ENCODE results near the gene RDM1. TPM values are rescaled to one million over a fixed set of nuclear protein-coding genes. Genes with fewer than 3 reads are reported as not detected.
"Not testable (repeated sequence)": the region's sequence is repeated elsewhere in the genome, so short reads cannot be mapped to it uniquely, and the experiment has no call there.

The RDM1 gene
- total and polyA plus RNA-seq, 4 donors, result not detected

- H3K36me3 ChIP-seq (ENCODE audit: control insufficient read depth in 1 of 2, insufficient read depth in 2 of 2, low read length in 1 of 2), result no peaks in the 10 kb centered on the region
- 68 to 70% methylated on average over 5 of the region's 5 CpGs for WGBS, 2 donors
- H3K27ac ChIP-seq (ENCODE audit: low read depth in 1 of 2, low read length in 2 of 2), result no peak overlapping the region
- intact Hi-C loops (cut with DNase I), result no loop called here
- no peak for ATAC-seq (ENCODE audit: low FRiP score)
- H3K4me3 ChIP-seq (ENCODE audit: low read length in 2 of 2), result no peak overlapping the region
- no peaks in the 10 kb centered on the region for H3K4me1 ChIP-seq (ENCODE audit: control insufficient read depth in 1 of 2, insufficient read depth in 2 of 2, low read length in 2 of 2)
- no peaks in the 10 kb centered on the region for H3K27me3 ChIP-seq (ENCODE audit: control insufficient read depth in 1 of 2, insufficient read depth in 2 of 2, low read length in 1 of 2)
- no peaks in the 10 kb centered on the region for H3K9me3 ChIP-seq (ENCODE audit: control insufficient read depth, low read length)
- no peak for DNase-seq
Measured at GRCh38 chr17:35900280-35900679, 30.3 kb downstream of the RDM1 start.

GRCh38 chr17:35898283-35899070 is 32.1 kb downstream of the RDM1 start:
- no peaks in the 10 kb centered on the region for H3K9me3 ChIP-seq (ENCODE audit: control insufficient read depth, low read length)
- H3K27ac ChIP-seq (ENCODE audit: low read depth in 1 of 2, low read length in 2 of 2), result no peak overlapping the region
- 62 to 64% methylated on average over 6 of the region's 6 CpGs for WGBS, 2 donors
- no peaks in the 10 kb centered on the region for H3K36me3 ChIP-seq (ENCODE audit: control insufficient read depth in 1 of 2, insufficient read depth in 2 of 2, low read length in 1 of 2)
- ATAC-seq (ENCODE audit: low FRiP score) (no peak), DNase-seq (no peak)
- intact Hi-C loops (cut with DNase I), result no loop called here
- no peaks in the 10 kb centered on the region for H3K27me3 ChIP-seq (ENCODE audit: control insufficient read depth in 1 of 2, insufficient read depth in 2 of 2, low read length in 1 of 2)
- H3K4me3 ChIP-seq (ENCODE audit: low read length in 2 of 2), result no peak overlapping the region
- H3K4me1 ChIP-seq (ENCODE audit: control insufficient read depth in 1 of 2, insufficient read depth in 2 of 2, low read length in 2 of 2), result no peaks in the 10 kb centered on the region

DNA sequence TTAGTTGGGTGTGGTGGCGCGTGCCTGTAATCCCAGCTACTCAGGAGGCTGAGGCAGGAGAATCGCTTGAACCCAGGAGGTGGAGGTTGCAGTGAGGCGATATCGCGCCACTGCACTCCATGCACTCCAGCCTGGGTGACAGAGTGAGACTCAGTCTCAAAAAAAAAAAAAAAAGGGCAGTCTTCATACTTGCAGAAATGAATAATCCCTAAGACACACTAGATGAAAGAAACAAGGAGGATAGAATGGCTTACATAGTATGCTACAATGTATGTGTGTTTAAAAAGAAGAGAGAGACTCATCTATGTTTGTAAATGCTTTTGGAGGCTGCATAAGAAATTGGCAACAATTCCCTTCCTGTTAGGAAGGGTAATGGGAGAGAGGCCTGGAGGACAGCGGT is 32.8 kb downstream of the RDM1 start:
- 95 to 97% methylated on average over 7 of the region's 7 CpGs for WGBS, 2 donors
- H3K27ac ChIP-seq (ENCODE audit: low read depth in 1 of 2, low read length in 2 of 2); intact Hi-C loops (cut with DNase I); H3K4me1 ChIP-seq (ENCODE audit: control insufficient read depth in 1 of 2, insufficient read depth in 2 of 2, low read length in 2 of 2); H3K9me3 ChIP-seq (ENCODE audit: control insufficient read depth, low read length); H3K4me3 ChIP-seq (ENCODE audit: low read length in 2 of 2); ATAC-seq (ENCODE audit: low FRiP score); H3K27me3 ChIP-seq (ENCODE audit: control insufficient read depth in 1 of 2, insufficient read depth in 2 of 2, low read length in 1 of 2); H3K36me3 ChIP-seq (ENCODE audit: control insufficient read depth in 1 of 2, insufficient read depth in 2 of 2, low read length in 1 of 2); DNase-seq: not testable (repeated sequence)

DNA sequence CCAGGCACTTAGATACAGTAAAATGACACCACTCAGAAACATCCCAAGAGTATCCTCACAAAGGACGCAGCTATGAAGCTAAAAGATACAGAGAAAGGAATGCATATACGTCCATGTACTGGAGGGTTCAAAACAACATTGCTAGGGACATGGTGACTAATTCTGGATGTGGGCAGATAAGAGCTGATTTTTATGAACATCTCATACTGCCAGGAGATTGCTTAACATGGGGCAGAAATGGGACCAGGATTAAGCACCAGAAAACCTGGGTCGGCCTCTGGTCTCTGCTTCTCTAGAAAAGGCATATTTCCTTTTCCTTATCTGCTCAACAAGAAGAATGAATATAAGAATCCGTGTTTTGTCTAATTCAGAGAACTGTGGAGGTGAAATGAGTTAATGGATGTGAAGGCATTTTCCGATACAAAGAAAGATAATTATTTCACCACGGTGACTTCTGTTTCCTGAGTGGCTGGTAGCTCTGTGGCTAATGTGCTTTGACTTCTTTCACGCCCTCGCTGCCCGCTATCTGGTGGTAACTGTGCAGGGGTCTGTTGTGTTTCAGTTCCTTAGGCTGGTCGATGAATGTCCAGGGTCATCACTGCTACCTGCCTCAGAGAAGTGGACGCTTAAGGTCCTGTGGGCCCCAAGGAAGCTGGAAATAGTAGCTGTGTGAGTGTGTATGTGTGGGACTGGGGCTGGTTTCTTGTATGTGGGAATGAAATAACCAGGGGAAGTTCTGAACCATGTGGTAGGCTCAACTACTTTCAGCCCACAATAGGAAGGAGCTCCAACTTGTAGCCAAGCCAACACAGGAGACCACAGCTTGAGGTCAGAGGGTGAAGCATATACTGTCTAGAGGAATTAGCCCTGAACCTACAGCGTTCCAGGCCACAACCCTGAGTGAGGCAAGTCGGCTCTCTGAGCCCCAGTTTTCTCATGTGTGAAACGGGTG is 34.7 kb downstream of the RDM1 start:
- Histone ChIP-seq H3K36me3 (ENCODE audit: control insufficient read depth in 1 of 2, insufficient read depth in 2 of 2, low read length in 1 of 2) (no peaks in the 10 kb centered on the region), H3K27me3 (ENCODE audit: control insufficient read depth in 1 of 2, insufficient read depth in 2 of 2, low read length in 1 of 2) (no peaks in the 10 kb centered on the region), H3K4me1 (ENCODE audit: control insufficient read depth in 1 of 2, insufficient read depth in 2 of 2, low read length in 2 of 2) (no peaks in the 10 kb centered on the region), H3K4me3 (ENCODE audit: low read length in 2 of 2) (no peak overlapping the region), H3K9me3 (ENCODE audit: control insufficient read depth, low read length) (no peaks in the 10 kb centered on the region), H3K27ac (ENCODE audit: low read depth in 1 of 2, low read length in 2 of 2) (no peak overlapping the region)
- intact Hi-C loops (cut with DNase I), result no loop called here
- no peak for ATAC-seq (ENCODE audit: low FRiP score)
- no peak for DNase-seq
- WGBS, 2 donors, result 73 to 76% methylated on average over 14 of the region's 14 CpGs

DNA sequence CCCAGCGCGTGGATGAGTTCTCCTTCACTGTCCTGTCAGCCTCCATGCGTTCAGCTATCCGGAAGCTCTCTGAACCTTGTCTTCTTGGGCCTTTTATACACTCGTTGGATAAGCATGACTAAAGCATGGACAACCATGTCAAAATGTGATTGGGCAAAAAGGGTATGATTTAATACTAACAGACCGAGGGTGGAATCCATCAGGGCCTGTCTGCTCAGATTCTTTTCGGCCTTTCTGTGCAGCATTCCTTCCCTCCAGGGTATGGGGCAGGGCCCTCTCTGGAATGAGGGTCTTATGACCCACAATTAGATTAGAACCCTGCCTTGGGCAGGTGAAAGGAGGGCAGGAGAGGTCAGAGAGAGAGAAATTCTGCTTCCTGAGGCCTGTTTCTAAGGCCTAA is 36.4 kb downstream of the RDM1 start:
- Histone ChIP-seq H3K4me3 (ENCODE audit: low read length in 2 of 2) (no peak overlapping the region), H3K27ac (ENCODE audit: low read depth in 1 of 2, low read length in 2 of 2) (no peak overlapping the region), H3K4me1 (ENCODE audit: control insufficient read depth in 1 of 2, insufficient read depth in 2 of 2, low read length in 2 of 2) (peaks cover 0 to 4% of the 10 kb centered on the region in 2 donors), H3K9me3 (ENCODE audit: control insufficient read depth, low read length) (no peaks in the 10 kb centered on the region), H3K27me3 (ENCODE audit: control insufficient read depth in 1 of 2, insufficient read depth in 2 of 2, low read length in 1 of 2) (no peaks in the 10 kb centered on the region), H3K36me3 (ENCODE audit: control insufficient read depth in 1 of 2, insufficient read depth in 2 of 2, low read length in 1 of 2) (no peaks in the 10 kb centered on the region)
- intact Hi-C loops (cut with DNase I), result no loop called here
- DNase-seq (no peak), ATAC-seq (ENCODE audit: low FRiP score) (no peak)
- WGBS, 2 donors, result 87 to 88% methylated on average over 7 of the region's 7 CpGs

- H3K4me1 ChIP-seq (ENCODE audit: control insufficient read depth in 1 of 2, insufficient read depth in 2 of 2, low read length in 2 of 2), result peaks cover 0 to 4% of the 10 kb centered on the region in 2 donors
- 85 to 96% methylated on average over 4 of the region's 4 CpGs for WGBS, 2 donors
- intact Hi-C loops (cut with DNase I), result no loop called here
Measured at GRCh38 chr17:35893751-35894150, 36.8 kb downstream of the RDM1 start.

GRCh38 chr17:35892091-35893035 is 38.2 kb downstream of the RDM1 start:
- 47 to 48% methylated on average over 6 of the region's 6 CpGs for WGBS, 2 donors
- no peaks in the 10 kb centered on the region for H3K9me3 ChIP-seq (ENCODE audit: control insufficient read depth, low read length)
- no peaks in the 10 kb centered on the region for H3K27me3 ChIP-seq (ENCODE audit: control insufficient read depth in 1 of 2, insufficient read depth in 2 of 2, low read length in 1 of 2)
- DNase-seq, result no peak
- H3K4me3 ChIP-seq (ENCODE audit: low read length in 2 of 2), result no peak overlapping the region
- no peak overlapping the region for H3K27ac ChIP-seq (ENCODE audit: low read depth in 1 of 2, low read length in 2 of 2)
- no peak for ATAC-seq (ENCODE audit: low FRiP score)
- intact Hi-C loops (cut with DNase I), result no loop called here
- H3K4me1 ChIP-seq (ENCODE audit: control insufficient read depth in 1 of 2, insufficient read depth in 2 of 2, low read length in 2 of 2), result peaks cover 0 to 4% of the 10 kb centered on the region in 2 donors
- H3K36me3 ChIP-seq (ENCODE audit: control insufficient read depth in 1 of 2, insufficient read depth in 2 of 2, low read length in 1 of 2), result no peaks in the 10 kb centered on the region

More at GRCh38 chr17:35893751-35894150, 36.8 kb downstream of the RDM1 start:
- ATAC-seq (ENCODE audit: low FRiP score) (no peak), DNase-seq (no peak)
- Histone ChIP-seq H3K9me3 (ENCODE audit: control insufficient read depth, low read length) (no peaks in the 10 kb centered on the region), H3K36me3 (ENCODE audit: control insufficient read depth in 1 of 2, insufficient read depth in 2 of 2, low read length in 1 of 2) (no peaks in the 10 kb centered on the region), H3K4me3 (ENCODE audit: low read length in 2 of 2) (no peak overlapping the region), H3K27ac (ENCODE audit: low read depth in 1 of 2, low read length in 2 of 2) (no peak overlapping the region), H3K27me3 (ENCODE audit: control insufficient read depth in 1 of 2, insufficient read depth in 2 of 2, low read length in 1 of 2) (no peaks in the 10 kb centered on the region)

- no peak overlapping the region for H3K27ac ChIP-seq (ENCODE audit: low read depth in 1 of 2, low read length in 2 of 2)
- DNase-seq, result no peak
- ATAC-seq (ENCODE audit: low FRiP score), result no peak
- no peaks in the 10 kb centered on the region for H3K9me3 ChIP-seq (ENCODE audit: control insufficient read depth, low read length)
- no peaks in the 10 kb centered on the region for H3K36me3 ChIP-seq (ENCODE audit: control insufficient read depth in 1 of 2, insufficient read depth in 2 of 2, low read length in 1 of 2)
- intact Hi-C loops (cut with DNase I), result no loop called here
- H3K27me3 ChIP-seq (ENCODE audit: control insufficient read depth in 1 of 2, insufficient read depth in 2 of 2, low read length in 1 of 2), result no peaks in the 10 kb centered on the region
- 83 to 89% methylated on average over 4 of the region's 4 CpGs for WGBS, 2 donors
- H3K4me3 ChIP-seq (ENCODE audit: low read length in 2 of 2), result no peak overlapping the region
- H3K4me1 ChIP-seq (ENCODE audit: control insufficient read depth in 1 of 2, insufficient read depth in 2 of 2, low read length in 2 of 2), result peaks cover 0 to 4% of the 10 kb centered on the region in 2 donors
Measured at GRCh38 chr17:35891269-35891668, 39.3 kb downstream of the RDM1 start.

All from aorta (tissue), 5 donors.